Fibroblast of pulmonary artery (primary cell): ENCODE results near the gene FASN.

ENCODE experiments used
- DNase-seq: peaks from one replicate; pipeline ENCODE4 v3.0.0-alpha.2; 2010; ENCODE audit warnings: low read depth
- H3K4me3 ChIP-seq: replicated peaks from 2 replicates; pipeline ENCODE4 v1.5.1; 2011; ENCODE audit warnings: low read depth, mild to moderate bottlenecking, control low read depth, low read length, moderate library complexity
- TF ChIP-seq, protein P1 (sequence below): IDR thresholded peaks from 2 replicates; pipeline ENCODE4 v1.5.1; 2011; ENCODE audit warnings: mild to moderate bottlenecking, control low read depth, low read length, inconsistent platforms; ENCODE audit errors: missing control alignments

Gene FASN

DNA sequence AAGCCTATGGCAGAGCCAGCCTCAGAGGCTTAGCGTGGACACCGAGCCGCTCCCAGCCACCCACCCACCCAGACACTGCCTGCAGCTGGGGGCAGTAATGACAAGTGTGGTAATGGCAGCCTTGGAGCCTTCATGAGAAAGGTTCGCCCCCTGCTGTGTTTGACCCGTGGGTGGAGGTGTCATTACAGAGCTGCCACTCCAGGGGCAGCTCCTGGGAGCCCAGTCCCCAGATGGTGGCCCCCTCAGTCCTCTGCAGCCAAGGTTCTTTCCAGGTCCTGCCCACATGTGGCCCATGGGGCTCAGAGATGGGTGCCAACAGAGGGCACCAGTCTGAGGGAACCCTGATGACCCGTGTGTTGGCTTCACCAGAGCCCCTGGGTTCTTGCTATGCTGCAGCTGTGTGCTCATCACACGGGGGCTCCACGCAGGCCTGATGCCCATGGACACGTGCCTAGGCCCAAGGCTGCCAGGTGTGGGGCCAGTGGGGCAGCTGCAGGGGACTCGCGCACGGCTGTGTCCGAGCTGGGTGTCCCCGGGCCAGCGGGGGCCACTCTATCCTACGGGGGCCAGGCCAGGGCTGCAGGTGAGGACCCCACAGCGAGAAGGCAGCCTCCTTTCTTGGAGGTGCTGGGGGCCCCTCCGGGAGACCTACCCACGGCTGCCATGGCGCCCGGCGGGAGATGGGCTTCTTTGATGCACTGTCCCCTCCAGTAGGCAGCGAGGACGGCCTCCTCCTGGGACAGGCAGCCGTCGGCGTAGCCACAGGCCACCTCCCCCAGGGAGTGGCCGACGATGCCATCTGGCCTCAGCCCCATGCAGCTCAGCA lies 8.1 kb downstream of the FASN start:
- no peak for DNase-seq
- H3K4me3 ChIP-seq, result no peak overlapping the region
- TF ChIP-seq, protein P1, sequence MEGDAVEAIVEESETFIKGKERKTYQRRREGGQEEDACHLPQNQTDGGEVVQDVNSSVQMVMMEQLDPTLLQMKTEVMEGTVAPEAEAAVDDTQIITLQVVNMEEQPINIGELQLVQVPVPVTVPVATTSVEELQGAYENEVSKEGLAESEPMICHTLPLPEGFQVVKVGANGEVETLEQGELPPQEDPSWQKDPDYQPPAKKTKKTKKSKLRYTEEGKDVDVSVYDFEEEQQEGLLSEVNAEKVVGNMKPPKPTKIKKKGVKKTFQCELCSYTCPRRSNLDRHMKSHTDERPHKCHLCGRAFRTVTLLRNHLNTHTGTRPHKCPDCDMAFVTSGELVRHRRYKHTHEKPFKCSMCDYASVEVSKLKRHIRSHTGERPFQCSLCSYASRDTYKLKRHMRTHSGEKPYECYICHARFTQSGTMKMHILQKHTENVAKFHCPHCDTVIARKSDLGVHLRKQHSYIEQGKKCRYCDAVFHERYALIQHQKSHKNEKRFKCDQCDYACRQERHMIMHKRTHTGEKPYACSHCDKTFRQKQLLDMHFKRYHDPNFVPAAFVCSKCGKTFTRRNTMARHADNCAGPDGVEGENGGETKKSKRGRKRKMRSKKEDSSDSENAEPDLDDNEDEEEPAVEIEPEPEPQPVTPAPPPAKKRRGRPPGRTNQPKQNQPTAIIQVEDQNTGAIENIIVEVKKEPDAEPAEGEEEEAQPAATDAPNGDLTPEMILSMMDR, result no peak

DNA sequence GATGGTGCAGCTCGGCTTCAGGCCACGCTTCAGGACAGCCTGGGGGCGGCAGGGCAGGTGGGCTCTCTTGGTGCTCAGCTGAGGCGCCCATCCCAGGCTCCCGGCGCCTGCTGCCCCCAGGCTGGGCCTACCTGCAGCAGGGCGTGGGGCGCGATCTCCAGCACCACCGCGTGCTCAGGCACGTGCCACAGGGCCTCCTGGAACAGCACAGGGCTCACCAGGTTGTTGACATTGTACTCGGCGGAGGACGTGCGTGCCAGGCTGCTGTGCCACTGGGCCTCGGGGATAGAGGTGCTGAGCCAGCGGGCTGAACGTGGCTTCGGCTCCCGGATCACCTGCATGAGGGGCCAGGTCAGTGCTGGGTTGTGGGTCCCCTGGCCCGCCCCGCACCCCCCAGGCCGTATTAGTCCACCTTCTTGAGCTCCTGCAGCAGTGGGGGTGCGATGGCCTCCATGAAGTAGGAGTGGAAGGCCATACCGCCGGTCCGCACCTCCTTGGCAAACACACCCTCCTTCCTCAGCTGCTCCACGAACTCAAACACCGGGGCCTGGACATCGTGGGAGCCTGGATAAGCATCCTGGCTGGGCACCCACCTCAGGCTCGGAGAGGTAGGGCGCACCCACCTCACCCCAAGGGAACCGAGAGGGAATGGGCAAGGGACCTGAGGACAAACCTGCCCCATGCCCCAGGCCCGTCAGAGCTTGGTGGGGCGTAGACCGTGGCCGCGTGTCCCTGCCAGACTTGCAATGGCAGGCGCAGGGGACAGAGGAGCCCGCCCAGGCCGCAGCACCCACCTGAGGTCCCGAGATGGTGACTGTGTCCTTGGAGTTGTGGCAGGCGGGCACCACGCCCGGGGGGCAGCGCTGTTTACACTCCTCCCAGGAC lies 9.0 kb downstream of the FASN start:
- TF ChIP-seq, protein P1, result no peak

DNA sequence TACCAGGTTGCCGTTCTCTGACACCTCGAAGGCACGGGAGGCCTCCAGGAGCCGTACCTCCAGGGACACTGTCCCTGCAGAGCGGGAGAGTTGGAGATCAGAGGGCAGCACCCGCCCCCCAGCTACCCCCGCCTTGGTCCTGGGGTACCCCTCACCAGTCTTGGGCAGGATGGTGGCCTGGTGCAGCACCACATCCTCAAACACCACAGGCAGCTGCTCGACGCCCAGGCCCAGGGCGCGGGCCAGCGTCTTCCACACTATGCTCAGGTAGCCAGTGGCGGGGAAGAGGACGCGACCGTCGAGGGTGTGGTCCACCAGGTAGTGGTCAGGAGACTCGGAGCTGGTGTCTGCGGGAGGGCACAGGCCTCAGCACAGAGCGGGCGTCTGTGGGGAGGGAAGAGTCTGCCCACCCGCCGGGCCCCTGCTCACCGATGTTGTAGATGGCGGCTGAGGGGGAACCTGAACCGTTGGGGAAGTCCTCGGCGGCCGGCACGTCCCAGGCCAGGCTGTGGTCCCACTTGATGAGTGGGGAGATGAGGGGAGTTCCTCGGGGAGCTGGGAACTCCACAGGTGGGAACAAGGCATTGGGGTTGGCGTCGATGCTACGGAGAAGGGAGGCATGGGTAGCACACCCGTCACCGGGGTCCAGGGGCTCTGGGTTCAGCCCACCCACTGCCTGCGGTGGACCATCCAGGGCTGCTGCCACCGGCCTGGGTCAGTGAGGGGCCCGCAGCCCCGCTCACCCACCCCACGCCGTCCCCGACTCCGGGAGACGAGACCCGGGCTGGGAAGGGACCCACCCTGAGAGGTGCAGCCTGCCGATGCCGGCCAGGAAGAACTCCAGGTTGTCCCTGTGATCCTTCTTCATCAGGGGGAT lies 9.8 kb downstream of the FASN start:
- DNase-seq, result no peak
- no peak overlapping the region for H3K4me3 ChIP-seq
- TF ChIP-seq, protein P1, result no peak

More for the DNA sequence above, 9.0 kb downstream of the FASN start:
- H3K4me3 ChIP-seq, result no peak overlapping the region
- DNase-seq, result no peak

DNA sequence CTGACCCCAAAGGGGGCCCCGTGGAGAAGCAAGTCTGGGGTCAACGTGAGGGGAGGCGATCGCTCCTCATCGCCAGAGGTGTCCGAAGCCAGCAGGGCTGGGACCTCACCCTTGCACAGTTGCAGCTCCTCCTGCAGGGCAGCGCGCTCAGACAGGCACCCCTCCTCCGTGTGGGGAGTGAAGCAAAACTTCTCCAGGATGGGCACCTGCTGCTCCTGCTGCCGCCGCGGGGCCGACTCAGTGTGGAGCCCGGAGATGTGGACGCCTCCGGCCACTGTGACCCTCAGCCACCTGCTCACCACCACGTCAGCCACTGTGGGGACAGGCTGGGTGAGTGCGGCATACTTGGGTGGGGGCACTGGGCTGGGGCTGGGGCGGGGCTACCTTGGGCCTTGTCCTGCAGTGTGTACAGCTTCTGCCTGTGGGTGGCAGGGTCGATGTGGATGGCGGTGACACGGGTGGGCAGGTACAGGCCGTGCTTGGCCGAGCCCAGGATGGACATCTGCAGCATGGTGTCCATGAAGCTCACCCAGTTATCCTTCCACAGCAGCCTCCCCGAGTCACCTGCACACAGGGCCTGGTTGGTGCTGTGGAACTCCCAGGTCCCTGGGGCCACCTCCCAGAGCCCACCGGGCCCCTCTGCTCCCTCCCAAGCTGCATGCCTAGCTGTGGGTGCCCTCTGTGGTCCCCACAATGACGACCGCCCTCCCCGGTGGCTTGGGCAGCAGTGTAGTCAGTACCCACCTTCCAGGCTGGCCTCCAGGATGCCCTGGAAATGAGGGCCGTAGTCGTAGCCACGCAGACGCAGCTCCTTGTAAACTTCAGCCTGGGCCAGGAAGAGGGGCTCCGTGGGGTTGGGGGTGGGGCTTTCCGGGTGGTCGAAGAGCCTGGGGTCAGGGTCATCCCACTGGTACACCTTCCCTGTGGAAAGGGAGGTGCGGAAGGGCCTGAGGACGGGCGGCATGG lies 10.8 kb downstream of the FASN start:
- TF ChIP-seq, protein P1, result no peak
- no peak overlapping the region for H3K4me3 ChIP-seq
- no peak for DNase-seq

DNA sequence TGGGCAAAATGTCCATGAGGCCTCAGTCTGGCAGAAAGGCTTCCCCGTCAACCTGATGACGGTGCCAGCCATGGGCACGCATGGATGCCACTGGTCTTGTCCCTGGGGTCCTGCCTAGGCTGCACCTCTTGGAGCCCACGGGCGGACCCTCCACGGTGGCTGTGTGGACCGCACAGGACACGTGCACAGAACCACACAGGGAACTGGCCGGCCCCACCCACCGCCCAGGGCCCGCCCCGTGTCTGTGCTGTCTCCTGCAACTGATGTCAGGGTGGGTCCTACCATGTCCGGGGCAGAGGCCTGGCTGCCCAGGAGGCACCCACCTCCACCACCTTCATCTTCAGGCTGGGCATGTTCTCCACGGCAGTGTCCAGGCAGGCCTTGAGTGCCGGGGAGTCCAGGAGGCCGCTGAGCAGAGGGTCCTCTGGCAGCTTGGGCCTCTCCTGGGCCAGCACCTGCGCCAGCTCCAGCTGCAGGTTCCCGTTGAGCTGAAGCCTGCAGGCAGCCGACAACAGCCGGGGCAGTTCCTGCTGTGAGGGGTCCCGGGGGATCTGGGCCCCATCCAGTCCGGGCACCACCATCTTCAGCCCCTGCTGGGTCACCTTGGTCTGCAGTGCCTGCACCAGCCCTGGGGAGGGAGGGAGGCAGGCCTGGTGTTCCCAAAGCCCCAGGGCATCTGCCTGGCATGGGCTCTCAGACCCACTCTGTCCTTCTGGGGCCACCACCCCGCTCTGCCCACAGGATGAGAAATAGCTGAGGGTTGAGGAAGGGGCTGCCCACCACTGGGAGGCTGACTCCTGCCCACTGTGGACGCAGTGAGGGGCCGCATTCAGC lies 11.9 kb downstream of the FASN start:
- no peak overlapping the region for H3K4me3 ChIP-seq
- DNase-seq, result no peak
- TF ChIP-seq, protein P1, result no peak
